ENCODE data around the gene SLC16A7. TPM values are rescaled to one million over a fixed set of nuclear protein-coding genes. Genes with fewer than 3 reads are reported as not detected.

The SLC16A7 gene
- total and polyA plus RNA-seq, 8 donors, result 4.0 to 47.4 (median 32.0) TPM

- intact Hi-C loops (cut with DNase I), result loop anchor here in 1 of 3 donors (10.0 kb wide), 1 partner anchor 49 kb away; no protein-coding TSS in a partner anchor
- DNase-seq (no peak), ATAC-seq (no peak), FAIRE-seq (no peak)
- Histone ChIP-seq H3K27me3 (no peaks in the 10 kb centered on the region), H3K4me3 (no peak overlapping the region), H3K27ac (no peak overlapping the region), H3K36me3 (no peaks in the 10 kb centered on the region), H3K4me1 (peaks cover 0 to 17% (median 4%) of the 10 kb centered on the region in 3 donors), H3K9me3 (no peaks in the 10 kb centered on the region)
- TF ChIP-seq, protein P1, sequence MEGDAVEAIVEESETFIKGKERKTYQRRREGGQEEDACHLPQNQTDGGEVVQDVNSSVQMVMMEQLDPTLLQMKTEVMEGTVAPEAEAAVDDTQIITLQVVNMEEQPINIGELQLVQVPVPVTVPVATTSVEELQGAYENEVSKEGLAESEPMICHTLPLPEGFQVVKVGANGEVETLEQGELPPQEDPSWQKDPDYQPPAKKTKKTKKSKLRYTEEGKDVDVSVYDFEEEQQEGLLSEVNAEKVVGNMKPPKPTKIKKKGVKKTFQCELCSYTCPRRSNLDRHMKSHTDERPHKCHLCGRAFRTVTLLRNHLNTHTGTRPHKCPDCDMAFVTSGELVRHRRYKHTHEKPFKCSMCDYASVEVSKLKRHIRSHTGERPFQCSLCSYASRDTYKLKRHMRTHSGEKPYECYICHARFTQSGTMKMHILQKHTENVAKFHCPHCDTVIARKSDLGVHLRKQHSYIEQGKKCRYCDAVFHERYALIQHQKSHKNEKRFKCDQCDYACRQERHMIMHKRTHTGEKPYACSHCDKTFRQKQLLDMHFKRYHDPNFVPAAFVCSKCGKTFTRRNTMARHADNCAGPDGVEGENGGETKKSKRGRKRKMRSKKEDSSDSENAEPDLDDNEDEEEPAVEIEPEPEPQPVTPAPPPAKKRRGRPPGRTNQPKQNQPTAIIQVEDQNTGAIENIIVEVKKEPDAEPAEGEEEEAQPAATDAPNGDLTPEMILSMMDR (IDR thresholded peaks at IDR 0.05), result no peak
- 29 to 32% methylated on average over 2 of the region's 2 CpGs for WGBS, 2 donors
These were observed 69.9 kb downstream of the SLC16A7 start for GRCh38 chr12:59665701-59666100.

DNA sequence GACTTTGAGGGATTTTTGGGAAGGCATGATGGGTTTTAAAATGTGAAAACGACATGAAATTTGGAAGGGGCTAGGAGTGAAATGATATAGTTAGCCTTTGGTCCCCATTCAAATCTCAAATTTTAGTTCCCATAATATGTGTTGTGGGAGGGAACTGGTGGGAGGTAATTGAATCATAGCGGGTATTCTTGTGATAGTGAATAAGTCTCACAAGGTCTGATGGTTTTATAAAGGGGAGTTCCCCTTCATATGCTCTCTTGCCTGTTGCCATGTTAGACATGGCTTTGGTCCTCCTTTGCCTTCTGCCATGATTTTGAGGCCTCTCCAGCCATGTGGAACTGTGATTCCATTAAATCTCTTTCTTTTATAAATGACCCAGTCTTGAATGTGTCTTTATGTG lies 72.8 kb downstream of the SLC16A7 start:
- TF ChIP-seq, protein P1 (IDR thresholded peaks at IDR 0.05), result no peak
- no peak overlapping the region for H3K27ac ChIP-seq
- H3K4me3 ChIP-seq, result no peak overlapping the region
- ATAC-seq (no peak), DNase-seq (no peak), FAIRE-seq (no peak)
- no peaks in the 10 kb centered on the region for H3K27me3 ChIP-seq
- WGBS, 2 donors, result 94 to 95% methylated on average over 2 of the region's 2 CpGs
- no peaks in the 10 kb centered on the region for H3K36me3 ChIP-seq
- intact Hi-C loops (cut with DNase I), result loop anchor here in 1 of 3 donors (10.0 kb wide), 1 partner anchor 46 kb away; no protein-coding TSS in a partner anchor
- H3K9me3 ChIP-seq, result no peaks in the 10 kb centered on the region
- H3K4me1 ChIP-seq, result peaks cover 0 to 6% (median 0%) of the 10 kb centered on the region in 3 donors

DNA sequence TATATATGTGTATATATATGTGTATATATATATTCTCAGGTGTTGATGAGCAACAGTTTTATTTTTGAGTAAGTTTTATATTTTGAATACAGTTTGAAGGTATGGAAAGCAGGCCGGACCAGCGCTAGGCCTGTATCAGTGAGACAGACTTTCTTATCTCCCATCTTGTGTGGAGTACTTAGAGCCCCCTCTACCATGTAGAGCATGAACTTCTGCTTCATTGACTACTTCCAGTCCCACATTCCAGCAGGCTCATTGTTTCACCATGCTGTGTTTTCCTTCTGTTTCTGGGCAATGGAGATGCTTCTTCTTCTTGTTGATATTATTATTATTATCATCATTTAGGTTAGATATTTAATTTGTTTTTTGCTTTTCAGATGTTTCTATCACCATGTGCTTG lies 76.4 kb downstream of the SLC16A7 start:
- Histone ChIP-seq H3K27me3 (no peaks in the 10 kb centered on the region), H3K27ac (no peak overlapping the region), H3K4me1 (peaks cover 0 to 4% (median 2%) of the 10 kb centered on the region in 3 donors), H3K36me3 (no peaks in the 10 kb centered on the region), H3K4me3 (no peak overlapping the region), H3K9me3 (no peaks in the 10 kb centered on the region)
- WGBS, 2 donors, result 95 to 100% methylated on average over 2 of the region's 2 CpGs
- intact Hi-C loops (cut with DNase I), result no loop called here
- DNase-seq, result no peak
- FAIRE-seq, result no peak
- ATAC-seq, result no peak
- TF ChIP-seq, protein P1 (IDR thresholded peaks at IDR 0.05), result no peak

GRCh38 chr12:59675461-59675860 lies 79.6 kb downstream of the SLC16A7 start:
- TF ChIP-seq, protein P1 (IDR thresholded peaks at IDR 0.05), result no peak
- Histone ChIP-seq H3K4me3 (no peak overlapping the region), H3K4me1 (peaks cover 0 to 7% (median 6%) of the 10 kb centered on the region in 3 donors), H3K27ac (no peak overlapping the region), H3K27me3 (no peaks in the 10 kb centered on the region), H3K36me3 (no peaks in the 10 kb centered on the region), H3K9me3 (no peaks in the 10 kb centered on the region)
- FAIRE-seq (no peak), ATAC-seq (no peak), DNase-seq (no peak)
- intact Hi-C loops (cut with DNase I), result no loop called here
- WGBS, 2 donors, result 81 to 86% methylated on average over 1 of the region's 1 CpG

DNA sequence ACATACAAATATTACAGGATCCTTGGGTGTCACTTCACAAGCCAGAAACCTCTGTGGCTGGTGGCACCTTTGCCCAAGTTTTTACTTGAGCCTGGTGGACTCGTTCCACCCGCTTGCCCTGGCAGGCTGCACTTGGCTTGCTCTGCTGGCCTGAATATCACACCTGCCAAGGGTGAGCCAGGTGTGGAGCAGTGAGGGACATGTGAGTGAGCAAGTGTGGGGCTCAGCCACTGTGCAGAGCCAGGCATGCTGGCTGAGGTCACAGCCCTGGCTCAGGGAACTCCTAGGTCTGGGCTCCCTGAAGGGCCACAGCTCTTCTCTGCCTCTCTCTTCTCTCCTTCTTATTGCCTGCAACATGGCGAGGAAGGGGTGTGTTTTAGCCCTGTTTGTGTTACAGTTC lies 82.0 kb downstream of the SLC16A7 start:
- no peaks in the 10 kb centered on the region for H3K9me3 ChIP-seq
- no peaks in the 10 kb centered on the region for H3K36me3 ChIP-seq
- no peak for FAIRE-seq
- peak; percentile 20 to 73 (median 58) for DNase-seq
- no peaks in the 10 kb centered on the region for H3K27me3 ChIP-seq
- H3K4me3 ChIP-seq, result no peak overlapping the region
- peaks cover 0 to 7% (median 6%) of the 10 kb centered on the region in 3 donors for H3K4me1 ChIP-seq
- ATAC-seq, result peak; percentile 78 to 94 (median 91)
- WGBS, 2 donors, result 66 to 71% methylated on average over 3 of the region's 3 CpGs
- intact Hi-C loops (cut with DNase I), result no loop called here
- no peak overlapping the region for H3K27ac ChIP-seq
- TF ChIP-seq, protein P1 (IDR thresholded peaks at IDR 0.05), result no peak

Data from pancreas (tissue), 10 donors.